ENCODE results near the gene CHTF18. TPM values are rescaled to one million over a fixed set of nuclear protein-coding genes. Genes with fewer than 3 reads are reported as not detected.

CHTF18 gene
- total RNA-seq, 6 experiments from 2014 or later, result 2.9 to 7.8 (median 4.6) TPM

DNA sequence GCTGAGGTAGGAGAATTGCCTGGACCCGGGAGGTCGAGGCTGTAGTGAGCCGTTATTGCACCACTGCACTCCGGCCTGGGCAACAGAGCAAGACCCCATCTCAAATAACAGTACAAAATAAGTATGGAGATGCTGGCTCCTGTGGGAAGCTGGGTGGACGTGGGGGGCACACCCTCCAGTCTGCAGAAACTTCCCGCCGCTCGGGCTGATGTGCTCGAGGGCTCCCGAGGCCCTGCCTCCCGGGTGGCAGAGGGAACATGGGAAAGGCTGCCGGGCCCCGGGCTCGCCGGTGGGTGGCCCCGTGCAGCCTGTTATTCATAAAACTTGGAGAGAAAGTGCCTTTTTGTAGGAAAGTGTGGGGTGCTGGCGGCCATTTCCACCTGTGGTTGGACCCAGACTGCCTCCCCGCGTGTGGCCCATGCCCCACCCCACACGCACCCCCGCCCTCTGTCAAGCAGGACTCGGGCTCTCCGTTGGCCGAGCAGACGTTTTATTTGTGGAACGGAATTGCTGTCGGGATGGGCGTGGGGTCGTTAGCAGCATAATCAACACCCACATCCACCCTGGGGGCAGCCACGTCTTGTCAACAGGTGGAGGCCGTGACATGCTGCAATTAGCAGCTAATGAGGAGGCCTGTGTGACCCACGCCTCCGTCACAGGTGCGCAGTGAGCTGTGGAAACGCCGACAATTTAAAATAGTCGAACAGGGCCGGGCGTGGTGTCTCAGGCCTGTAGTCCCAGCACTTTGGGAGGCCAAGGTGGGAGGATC is 40.3 kb upstream of the CHTF18 start:
- no peak overlapping the region for H3K27ac ChIP-seq
- 77% methylated on average over 10 of the region's 39 CpGs for WGBS (ENCODE audit: insufficient coverage, low coverage, low lambda C conversion rate, missing lambda C conversion rate)
- no peaks in the 10 kb centered on the region for H3K27me3 ChIP-seq
- no peaks in the 10 kb centered on the region for H3K4me1 ChIP-seq
- ATAC-seq (no peak), DNase-seq (no peak)
- H3K4me3 ChIP-seq, result no peak overlapping the region
- no peaks in the 10 kb centered on the region for H3K36me3 ChIP-seq
- H3K9me3 ChIP-seq, result no peaks in the 10 kb centered on the region
- intact Hi-C loops (cut with DNase I), result no loop called here
- TF ChIP-seq, protein P1, sequence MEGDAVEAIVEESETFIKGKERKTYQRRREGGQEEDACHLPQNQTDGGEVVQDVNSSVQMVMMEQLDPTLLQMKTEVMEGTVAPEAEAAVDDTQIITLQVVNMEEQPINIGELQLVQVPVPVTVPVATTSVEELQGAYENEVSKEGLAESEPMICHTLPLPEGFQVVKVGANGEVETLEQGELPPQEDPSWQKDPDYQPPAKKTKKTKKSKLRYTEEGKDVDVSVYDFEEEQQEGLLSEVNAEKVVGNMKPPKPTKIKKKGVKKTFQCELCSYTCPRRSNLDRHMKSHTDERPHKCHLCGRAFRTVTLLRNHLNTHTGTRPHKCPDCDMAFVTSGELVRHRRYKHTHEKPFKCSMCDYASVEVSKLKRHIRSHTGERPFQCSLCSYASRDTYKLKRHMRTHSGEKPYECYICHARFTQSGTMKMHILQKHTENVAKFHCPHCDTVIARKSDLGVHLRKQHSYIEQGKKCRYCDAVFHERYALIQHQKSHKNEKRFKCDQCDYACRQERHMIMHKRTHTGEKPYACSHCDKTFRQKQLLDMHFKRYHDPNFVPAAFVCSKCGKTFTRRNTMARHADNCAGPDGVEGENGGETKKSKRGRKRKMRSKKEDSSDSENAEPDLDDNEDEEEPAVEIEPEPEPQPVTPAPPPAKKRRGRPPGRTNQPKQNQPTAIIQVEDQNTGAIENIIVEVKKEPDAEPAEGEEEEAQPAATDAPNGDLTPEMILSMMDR (IDR thresholded peaks at IDR 0.05), result no peak
- no peak for TF ChIP-seq POLR2A (IDR thresholded peaks at IDR 0.05)

DNA sequence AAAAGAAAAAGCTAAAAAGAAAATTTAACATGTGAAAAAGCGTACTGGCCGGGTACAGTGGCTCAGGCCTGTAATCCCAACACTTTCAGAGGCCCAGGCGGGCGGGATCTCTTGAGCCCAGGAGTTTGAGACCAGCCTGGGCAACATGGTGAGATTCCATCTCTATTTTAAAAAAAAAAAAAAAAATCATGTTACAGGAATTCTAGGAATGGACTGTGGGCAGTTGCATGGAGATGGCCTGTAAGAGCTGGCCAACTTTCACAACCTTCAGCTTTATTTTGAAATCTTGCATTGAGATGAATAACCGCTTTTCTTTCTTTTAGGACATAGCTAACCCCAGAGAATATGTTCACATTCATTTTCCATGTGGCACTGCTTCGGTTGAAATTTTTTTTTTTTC is 39.4 kb upstream of the CHTF18 start:
- no peak overlapping the region for H3K4me3 ChIP-seq
- no peaks in the 10 kb centered on the region for H3K27me3 ChIP-seq
- H3K27ac ChIP-seq, result no peak overlapping the region
- no peaks in the 10 kb centered on the region for H3K36me3 ChIP-seq
- ATAC-seq, result no peak
- TF ChIP-seq, protein P1 (IDR thresholded peaks at IDR 0.05), result no peak
- no peak for TF ChIP-seq POLR2A (IDR thresholded peaks at IDR 0.05)
- no peak for DNase-seq
- H3K4me1 ChIP-seq, result no peaks in the 10 kb centered on the region
- intact Hi-C loops (cut with DNase I), result no loop called here
- WGBS (ENCODE audit: insufficient coverage, low coverage, low lambda C conversion rate, missing lambda C conversion rate), result 69% methylated on average over 6 of the region's 6 CpGs
- no peaks in the 10 kb centered on the region for H3K9me3 ChIP-seq

DNA sequence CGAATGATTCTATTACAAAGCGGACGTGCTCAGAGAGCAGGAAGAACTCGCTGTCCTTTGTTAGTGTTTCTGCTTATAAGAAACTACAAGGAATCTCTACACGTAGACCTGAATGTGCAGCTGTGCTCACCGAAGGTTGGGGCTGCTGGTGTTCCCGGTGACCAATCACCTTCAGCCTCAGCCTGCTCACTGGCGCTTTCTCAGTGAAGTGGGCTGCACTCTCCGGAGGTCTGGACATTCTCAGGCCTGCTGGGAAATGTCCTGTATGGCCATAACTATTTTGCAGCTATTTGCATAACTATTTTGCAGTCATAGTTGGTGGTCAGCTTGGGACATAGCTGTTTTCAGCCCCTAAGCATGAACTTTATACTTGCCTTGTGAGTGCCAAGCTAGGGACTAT is 37.9 kb upstream of the CHTF18 start:
- no peaks in the 10 kb centered on the region for H3K36me3 ChIP-seq
- H3K4me1 ChIP-seq, result no peaks in the 10 kb centered on the region
- no peaks in the 10 kb centered on the region for H3K9me3 ChIP-seq
- DNase-seq (no peak), ATAC-seq (no peak)
- WGBS (ENCODE audit: insufficient coverage, low coverage, low lambda C conversion rate, missing lambda C conversion rate), result 66% methylated on average over 6 of the region's 9 CpGs
- no peaks in the 10 kb centered on the region for H3K27me3 ChIP-seq
- intact Hi-C loops (cut with DNase I), result no loop called here
- TF ChIP-seq, protein P1 (IDR thresholded peaks at IDR 0.05), result no peak
- TF ChIP-seq POLR2A (IDR thresholded peaks at IDR 0.05), result no peak
- H3K27ac ChIP-seq, result no peak overlapping the region
- no peak overlapping the region for H3K4me3 ChIP-seq

DNA sequence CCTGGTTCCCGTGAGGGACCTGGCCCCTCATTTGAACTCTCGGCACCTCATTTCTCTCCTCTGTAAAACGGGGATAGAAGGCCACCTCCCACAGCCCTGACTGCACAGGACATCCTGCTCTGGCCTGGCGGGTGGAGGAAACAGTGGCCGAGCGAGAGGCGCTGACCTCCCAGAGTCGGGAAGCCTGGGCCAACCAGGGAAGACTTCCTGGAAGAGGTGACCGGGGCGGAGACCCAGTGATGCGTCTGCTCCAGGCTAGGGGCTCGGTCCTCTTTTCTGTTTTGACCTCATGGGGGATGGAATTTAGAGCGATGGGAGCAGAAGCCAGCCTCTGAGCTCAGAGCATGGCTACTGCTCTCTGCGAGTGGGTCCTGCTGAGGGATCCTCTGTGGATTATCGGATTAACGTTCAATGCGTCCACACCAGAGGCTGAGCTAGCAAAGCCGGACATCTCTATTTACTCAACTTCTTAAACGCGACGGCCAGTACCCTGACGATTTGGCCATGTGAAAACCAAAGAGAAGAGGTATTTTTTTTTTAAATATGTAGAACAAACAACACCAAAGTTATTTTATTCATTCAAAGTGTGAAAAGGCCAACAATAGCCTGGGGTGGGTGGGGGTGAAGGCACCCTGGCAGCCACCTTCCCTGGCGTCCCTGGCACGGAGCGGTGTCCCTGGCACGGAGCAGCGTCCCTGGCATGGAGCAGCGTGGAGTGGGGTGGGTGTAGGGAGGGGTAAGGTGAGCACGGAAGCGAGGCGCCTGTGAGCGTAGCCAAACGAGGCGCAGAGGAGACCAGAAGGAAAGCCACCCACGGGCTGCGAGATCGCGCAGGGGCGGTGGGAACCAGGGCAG is 37.0 kb upstream of the CHTF18 start:
- DNase-seq (no peak), ATAC-seq (peak in 1 of 4 donors; percentile 12)
- H3K36me3 ChIP-seq, result no peaks in the 10 kb centered on the region
- intact Hi-C loops (cut with DNase I), result no loop called here
- no peak overlapping the region for H3K4me3 ChIP-seq
- no peak overlapping the region for H3K27ac ChIP-seq
- no peaks in the 10 kb centered on the region for H3K9me3 ChIP-seq
- H3K4me1 ChIP-seq, result no peaks in the 10 kb centered on the region
- no peak for TF ChIP-seq POLR2A (IDR thresholded peaks at IDR 0.05)
- TF ChIP-seq, protein P1 (IDR thresholded peaks at IDR 0.05), result no peak
- 24% methylated on average over 16 of the region's 39 CpGs for WGBS (ENCODE audit: insufficient coverage, low coverage, low lambda C conversion rate, missing lambda C conversion rate)
- H3K27me3 ChIP-seq, result no peaks in the 10 kb centered on the region

Data from right lobe of liver (tissue), 6 donors.